Endothelial cell of umbilical vein (primary cell): Measurements from ENCODE around the gene PERP. TPM values are rescaled to one million over a fixed set of nuclear protein-coding genes. Genes with fewer than 3 reads are reported as not detected.

Source experiments
- BruUV-seq: library from RNA; stranded (reverse); fragments of 400-500 nt; replicated peaks from 2 replicates; lab custom pipeline; 2021; lab: Mats Ljungman, UMichigan
- CTCF ChIA-PET: fragments of 300-600, 350-600 bp; sonication (Branson Sonifier 250); formaldehyde crosslinking; loops from one replicate; lab custom pipeline; 2021; ENCODE audit warnings: antibody characterized with exemption, inconsistent platforms; lab: Charles Lee
- POLR2A ChIA-PET: fragments of 300-600, 350-600 bp; sonication (Branson Sonifier 250); formaldehyde crosslinking; loops from one replicate; lab custom pipeline; 2021; ENCODE audit warnings: antibody characterized with exemption, inconsistent platforms; lab: Charles Lee
- DNase-seq: peaks from one replicate; pipeline ENCODE4 v3.0.0-alpha.2; 2011; ENCODE audit warnings: low read depth, low spot score
- FAIRE-seq: peaks from 2 replicates; lab custom pipeline; 2011; peaks lifted over from hg19 to GRCh38; lab: Jason Lieb, UNC
- H2AFZ ChIP-seq: 2 replicates; pipeline ENCODE4 v1.6.0; 2012; ENCODE audit warnings: low read depth, low read length, control low read depth, inconsistent platforms
- H3K27ac ChIP-seq: 2 replicates; pipeline ENCODE4 v1.5.1; 2011; ENCODE audit warnings: low read depth, mild to moderate bottlenecking, control low read depth, low read length, moderate library complexity; ENCODE audit not compliant: insufficient read depth
- H3K27me3 ChIP-seq, 2 experiments: 2 replicates each; pipeline versions ENCODE4 v1.6.0 to v1.6.1; 2011; ENCODE audit warnings: low read length in 2 of 2, mixed read lengths in 1 of 2; ENCODE audit not compliant: control insufficient read depth in 2 of 2, insufficient read depth in 2 of 2
- H3K36me3 ChIP-seq, 2 experiments: 2 replicates in 1 of 2; 3 replicates in 1 of 2; pipeline ENCODE4 v1.5.1; 2011; ENCODE audit warnings: low read length in 2 of 2, mild to moderate bottlenecking in 1 of 2, moderate library complexity in 1 of 2; ENCODE audit not compliant: control insufficient read depth in 2 of 2, insufficient read depth in 2 of 2; ENCODE audit errors: extremely low read depth in 1 of 2
- H3K4me1 ChIP-seq: 3 replicates; pipeline ENCODE4 v1.5.1; 2011; ENCODE audit warnings: mild to moderate bottlenecking, low read length; ENCODE audit not compliant: control insufficient read depth, insufficient read depth; ENCODE audit errors: extremely low read depth
- H3K4me2 ChIP-seq: 2 replicates; pipeline ENCODE4 v1.6.1; 2011; ENCODE audit warnings: low read length, control low read depth, mixed read lengths; ENCODE audit not compliant: insufficient read depth
- H3K4me3 ChIP-seq, 3 experiments: fragments of 200-600 bp in 1 of 3; sonication (generic), shearing (Covaris generic) in 1 of 3; replicated peaks in 1 of 3; 2 replicates each; pipeline ENCODE4 v1.5.1; 2011 to 2016; ENCODE audit warnings: control low read depth in 3 of 3, low read length in 3 of 3, mild to moderate bottlenecking in 2 of 3, inconsistent platforms in 1 of 3, low read depth in 1 of 3, moderate library complexity in 1 of 3; ENCODE audit not compliant: insufficient read depth in 1 of 3
- H3K79me2 ChIP-seq: 2 replicates; pipeline ENCODE4 v1.6.0; 2012; ENCODE audit warnings: low read length, inconsistent platforms; ENCODE audit not compliant: control insufficient read depth, insufficient read depth
- H3K9ac ChIP-seq: replicated peaks from 2 replicates; pipeline ENCODE3; 2011; ENCODE audit warnings: low read length, control low read depth; ENCODE audit not compliant: insufficient read depth; ENCODE audit errors: extremely low read depth
- H3K9me1 ChIP-seq: replicated peaks from 3 replicates; pipeline ENCODE4 v1.6.0; 2011; ENCODE audit warnings: mild to moderate bottlenecking, low read length; ENCODE audit not compliant: control insufficient read depth, insufficient read depth; ENCODE audit errors: extremely low read depth
- H3K9me3 ChIP-seq: replicated peaks from 2 replicates; pipeline ENCODE4 v1.5.1; 2012; ENCODE audit warnings: low read length, inconsistent platforms; ENCODE audit not compliant: control insufficient read depth, insufficient read depth
- H4K20me1 ChIP-seq: replicated peaks from 2 replicates; pipeline ENCODE3; 2011; ENCODE audit warnings: mild to moderate bottlenecking, low read length; ENCODE audit not compliant: control insufficient read depth, insufficient read depth; ENCODE audit errors: extremely low read depth
- CTCF ChIP-seq, 2 donors: IDR thresholded peaks; 1 replicate in 1 of 2; 2 replicates in 1 of 2; pipeline ENCODE4 v1.5.1; 2011; ENCODE audit warnings: low read length in 2 of 2, mild to moderate bottlenecking in 2 of 2, moderate library complexity in 2 of 2, control low read depth in 1 of 2, inconsistent platforms in 1 of 2, low read depth in 1 of 2; ENCODE audit not compliant: insufficient read depth in 1 of 2; ENCODE audit errors: extremely low read depth in 1 of 2
- EZH2 ChIP-seq: IDR thresholded peaks from 2 replicates; pipeline ENCODE4 v1.6.1; 2012; ENCODE audit warnings: borderline replicate concordance, low read depth, mild to moderate bottlenecking, moderate library complexity, low read length, inconsistent platforms; ENCODE audit not compliant: severe bottlenecking
- FOS ChIP-seq: IDR thresholded peaks from 2 replicates; pipeline ENCODE4 v1.6.1; 2011; ENCODE audit warnings: mild to moderate bottlenecking, low read length, moderate library complexity, borderline replicate concordance; ENCODE audit not compliant: insufficient read depth
- MAX ChIP-seq: IDR thresholded peaks from 2 replicates; pipeline ENCODE4 v1.6.1; 2011; ENCODE audit not compliant: insufficient read depth, insufficient read length
- MYC ChIP-seq: IDR thresholded peaks from one replicate; pipeline ENCODE4 v1.6.1; 2011; ENCODE audit warnings: mild to moderate bottlenecking, low read depth, low read length
- dilution Hi-C: fragments of 300-500 bp; cut with MboI; formaldehyde crosslinking; loops from one replicate; pipeline ENCODE4 v1.15.0; 2019; ENCODE audit warnings: low sequenced_read_pairs; ENCODE audit not compliant: extremely low pct_ligation_motif_present
- intact Hi-C: fragments of 100-400 bp; cut with micrococcal nuclease; formaldehyde crosslinking; loops from one replicate; pipeline ENCODE4 v1.10.0; 2022
- polyA plus RNA-seq, 4 experiments: library from polyadenylated mRNA; depleted of rRNA in 3 of 4; stranded (reverse) in 3 of 4; unstranded in 1 of 4; fragments of >200 nt; gene quantifications; 2 replicates each; pipeline versions ENCODE4 v1.2.1 to v1.2.3, GENCODE V29; 2011 to 2012; ENCODE audit warnings: missing spikeins in 1 of 4
- total RNA-seq: library from RNA; stranded (reverse); gene quantifications from 2 replicates; pipeline ENCODE4 v1.2.3, GENCODE V29; 2021

PERP gene
- total and polyA plus RNA-seq, 2 donors (not counting 3 experiments of a cell fraction or from before 2014, with no cell fraction given) = 15.7 to 27.4 TPM

GRCh38 chr6:138110229-138110628, 3.0 kb upstream of the PERP start:
- POLR2A ChIA-PET = no interaction called here
- dilution Hi-C loops (no loop called here), intact Hi-C loops (no loop called here)

GRCh38 chr6:138109042-138109997, 2.1 kb upstream of the PERP start:
- dilution Hi-C loops (no loop called here), intact Hi-C loops (loop anchor here (1.0 to 5.0 kb wide), 5 partner anchors 108 to 663 kb away; partner anchors contain the start of gene CCDC28A)
- BruUV-seq = no TSS peak
- H3K4me1 ChIP-seq = peaks cover 27% of the 10 kb centered on the region
- H4K20me1 ChIP-seq = no peaks in the 10 kb centered on the region
- no peak overlapping the region for H3K4me3 ChIP-seq
- no peaks in the 10 kb centered on the region for H3K36me3 ChIP-seq
- peak overlapping the region; percentile 75 for H3K4me2 ChIP-seq
- FAIRE-seq (peak; percentile 83), DNase-seq (peak; percentile 91)
- H3K27ac ChIP-seq = no peak overlapping the region
- no peak overlapping the region for H3K9ac ChIP-seq
- H3K27me3 ChIP-seq = peaks cover 1 to 6% of the 10 kb centered on the region in 2 experiments
- ChIA-PET POLR2A (no interaction called here), CTCF (interaction anchor here (0.6 to 2.0 kb wide), 13 partner anchors 9 to 656 kb away, joined by 3 to 107 read pairs (median 4); no protein-coding TSS in a partner anchor)
- H3K79me2 ChIP-seq = peaks cover 22% of the 10 kb centered on the region
- H3K9me1 ChIP-seq = no peaks in the 10 kb centered on the region
- H2AFZ ChIP-seq = peak overlapping the region; percentile 94
- peak; percentile 77 to 81 for TF ChIP-seq CTCF (IDR thresholded peaks at IDR 0.05; ENCODE audit: extremely low read depth in 1 of 2, insufficient read depth in 1 of 2, low read depth in 1 of 2, low read length in 2 of 2)
- no peak for TF ChIP-seq EZH2
- TF ChIP-seq FOS = peak; percentile 28
- no peaks in the 10 kb centered on the region for H3K9me3 ChIP-seq

More at GRCh38 chr6:138110229-138110628, 3.0 kb upstream of the PERP start:
- Histone ChIP-seq H3K4me2 (no peak overlapping the region), H3K36me3 (no peaks in the 10 kb centered on the region), H3K9me3 (no peaks in the 10 kb centered on the region), H3K27me3 (peaks cover 3 to 6% of the 10 kb centered on the region in 2 experiments), H4K20me1 (no peaks in the 10 kb centered on the region), H3K4me3 (no peak overlapping the region), H3K9ac (no peak overlapping the region), H3K79me2 (peaks cover 16% of the 10 kb centered on the region), H3K27ac (no peak overlapping the region), H3K9me1 (no peaks in the 10 kb centered on the region), H2AFZ (no peak overlapping the region), H3K4me1 (peaks cover 27% of the 10 kb centered on the region)
- CTCF ChIA-PET = interaction anchor here (1.1 kb wide), 1 partner anchor 8 kb away, joined by 3 read pairs; no protein-coding TSS in a partner anchor
- no peak for DNase-seq
- no peak for TF ChIP-seq MYC
- no peak for TF ChIP-seq MAX
- FAIRE-seq = no peak
- no TSS peak for BruUV-seq
